H9 (cell line): ENCODE measurements around the gene RBM15. TPM values are rescaled to one million over a fixed set of nuclear protein-coding genes. Genes with fewer than 3 reads are reported as not detected.

ENCODE experiments used
- DNase-seq: peaks from one replicate; pipeline ENCODE4 v3.0.0-alpha.2; 2017
- H2AFZ ChIP-seq: one replicate; pipeline ENCODE4 v1.6.1; 2013; ENCODE audit warnings: mild to moderate bottlenecking, low read length, control low read depth, moderate library complexity
- H2AK5ac ChIP-seq: 2 replicates; pipeline ENCODE4 v1.6.1; 2013; ENCODE audit warnings: low read length, control low read depth, mixed read lengths; ENCODE audit not compliant: insufficient read length
- H2BK120ac ChIP-seq: one replicate; pipeline ENCODE4 v1.6.1; 2013; ENCODE audit warnings: low read depth, mild to moderate bottlenecking, low read length, control low read depth, inconsistent platforms; ENCODE audit not compliant: poor library complexity, severe bottlenecking
- H2BK12ac ChIP-seq: 2 replicates; pipeline ENCODE4 v1.6.1; 2013; ENCODE audit warnings: low read length, control low read depth, mixed read lengths, low read depth; ENCODE audit not compliant: insufficient read length
- H2BK15ac ChIP-seq: 2 replicates; pipeline ENCODE4 v1.6.1; 2013; ENCODE audit warnings: low read depth, low read length, control low read depth
- H2BK20ac ChIP-seq: one replicate; pipeline ENCODE4 v1.6.1; 2013; ENCODE audit warnings: low read depth, mild to moderate bottlenecking, low read length, control low read depth, inconsistent platforms; ENCODE audit not compliant: poor library complexity, severe bottlenecking
- H2BK5ac ChIP-seq: 2 replicates; pipeline ENCODE4 v1.6.1; 2013; ENCODE audit warnings: low read length, control low read depth, mixed read lengths; ENCODE audit not compliant: insufficient read length
- H3K14ac ChIP-seq: 2 replicates; pipeline ENCODE4 v1.6.1; 2013; ENCODE audit warnings: low read length, control low read depth; ENCODE audit not compliant: insufficient read depth
- H3K18ac ChIP-seq: 2 replicates; pipeline ENCODE4 v1.6.1; 2013; ENCODE audit warnings: low read depth, mild to moderate bottlenecking, mixed read lengths, low read length, control low read depth; ENCODE audit not compliant: insufficient read length
- H3K23ac ChIP-seq: 2 replicates; pipeline ENCODE4 v1.6.1; 2013; ENCODE audit warnings: low read length, control low read depth, mixed read lengths, low read depth; ENCODE audit not compliant: insufficient read length
- H3K23me2 ChIP-seq: 2 replicates; pipeline ENCODE4 v1.6.1; 2013; ENCODE audit warnings: low read depth, mild to moderate bottlenecking, mixed read lengths, low read length, control low read depth; ENCODE audit not compliant: insufficient read length, poor library complexity, severe bottlenecking
- H3K27ac ChIP-seq: 2 replicates; pipeline ENCODE4 v1.5.1; 2013; ENCODE audit warnings: low read length, control low read depth, mixed read lengths, low read depth; ENCODE audit not compliant: insufficient read length
- H3K27me3 ChIP-seq: 2 replicates; pipeline ENCODE4 v1.6.1; 2013; ENCODE audit warnings: low read length, control low read depth, inconsistent platforms; ENCODE audit not compliant: insufficient read depth
- H3K4ac ChIP-seq: 2 replicates; pipeline ENCODE4 v1.6.1; 2013; ENCODE audit warnings: low read depth, mild to moderate bottlenecking, control low read depth, inconsistent platforms, low read length, moderate library complexity
- H3K4me1 ChIP-seq: 2 replicates; pipeline ENCODE4 v1.6.1; 2013; ENCODE audit warnings: low read length, control low read depth, inconsistent platforms; ENCODE audit not compliant: insufficient read depth
- H3K4me2 ChIP-seq: 2 replicates; pipeline ENCODE4 v1.6.1; 2013; ENCODE audit warnings: low read length, control low read depth, mixed read lengths; ENCODE audit not compliant: insufficient read length, insufficient read depth
- H3K56ac ChIP-seq: 2 replicates; pipeline ENCODE4 v1.6.1; 2013; ENCODE audit warnings: low read depth, mild to moderate bottlenecking, mixed read lengths, low read length, control low read depth; ENCODE audit not compliant: insufficient read length
- H3K79me1 ChIP-seq: 2 replicates; pipeline ENCODE4 v1.6.1; 2013; ENCODE audit warnings: low read depth, mild to moderate bottlenecking, moderate library complexity, low read length, control low read depth, inconsistent platforms; ENCODE audit not compliant: insufficient read depth, poor library complexity, severe bottlenecking
- H3K79me2 ChIP-seq: 2 replicates; pipeline ENCODE4 v1.6.1; 2013; ENCODE audit warnings: low read length, control low read depth, inconsistent platforms; ENCODE audit not compliant: insufficient read depth
- H3K9ac ChIP-seq: 2 replicates; pipeline ENCODE4 v1.6.1; 2013; ENCODE audit warnings: low read length, control low read depth, mixed read lengths; ENCODE audit not compliant: insufficient read length; ENCODE audit errors: extremely low read depth
- H3K9me3 ChIP-seq: one replicate; pipeline ENCODE4 v1.6.1; 2013; ENCODE audit warnings: low read depth, low read length, inconsistent platforms; ENCODE audit not compliant: control insufficient read depth
- H3T11ph ChIP-seq: one replicate; pipeline ENCODE4 v1.6.1; 2013; ENCODE audit warnings: mild to moderate bottlenecking, low read length, control low read depth, inconsistent platforms
- H4K20me1 ChIP-seq: one replicate; pipeline ENCODE4 v1.6.1; 2013; ENCODE audit not compliant: control insufficient read depth, insufficient read length, insufficient read depth
- H4K5ac ChIP-seq: 2 replicates; pipeline ENCODE4 v1.6.1; 2013; ENCODE audit warnings: low read depth, mild to moderate bottlenecking, mixed read lengths, low read length, control low read depth; ENCODE audit not compliant: insufficient read length
- H4K8ac ChIP-seq: replicated peaks from 2 replicates; pipeline ENCODE4 v1.6.1; 2013; ENCODE audit warnings: low read length, control low read depth, mixed read lengths, low read depth; ENCODE audit not compliant: insufficient read length
- H4K91ac ChIP-seq: 2 replicates; pipeline ENCODE4 v1.6.1; 2013; ENCODE audit warnings: low read depth, mild to moderate bottlenecking, moderate library complexity, mixed read lengths, low read length, control low read depth; ENCODE audit not compliant: insufficient read length
- H3K27ac Mint-ChIP-seq, 3 experiments: 2 replicates in 2 of 3; 3 replicates in 1 of 3; pipeline ENCODE4 v1.8.0; 2020 to 2021; ENCODE audit warnings: mixed read lengths in 3 of 3, mild to moderate bottlenecking in 1 of 3, moderate library complexity in 1 of 3
- H3K27me3 Mint-ChIP-seq: 2 replicates; pipeline ENCODE4 v1.8.0; 2021; ENCODE audit warnings: low read depth, mild to moderate bottlenecking, moderate library complexity, mixed read lengths
- H3K36me3 Mint-ChIP-seq, 3 experiments: 2 replicates in 2 of 3; 3 replicates in 1 of 3; pipeline ENCODE4 v1.8.0; 2020 to 2021; ENCODE audit warnings: low read depth in 3 of 3, mixed read lengths in 3 of 3; ENCODE audit not compliant: insufficient read depth in 1 of 3
- H3K4me1 Mint-ChIP-seq, 2 experiments: 2 replicates each; pipeline ENCODE4 v1.8.0; 2020; ENCODE audit warnings: mixed read lengths in 2 of 2
- H3K4me3 Mint-ChIP-seq, 2 experiments: 2 replicates in 1 of 2; 3 replicates in 1 of 2; pipeline ENCODE4 v1.8.0; 2020 to 2021; ENCODE audit warnings: mild to moderate bottlenecking in 2 of 2, mixed read lengths in 2 of 2, moderate library complexity in 1 of 2
- H3K9me3 Mint-ChIP-seq, 2 experiments: 2 replicates in 1 of 2; 3 replicates in 1 of 2; pipeline ENCODE4 v1.8.0; 2020; ENCODE audit warnings: mild to moderate bottlenecking in 2 of 2, mixed read lengths in 2 of 2, moderate library complexity in 1 of 2
- WGBS: extraction: QIAGEN DNeasy Blood & Tissue Kit; methylation state at CpG from one replicate; pipeline ENCODE4 v1.1.7; 2013; ENCODE audit warnings: missing lambda C conversion rate, low lambda C conversion rate, mixed read lengths; ENCODE audit not compliant: insufficient read length; ENCODE audit errors: extremely low coverage; 5-methylcytosine and 5-hydroxymethylcytosine counted together
- total RNA-seq: library from RNA; stranded (reverse); gene quantifications from 2 replicates; pipeline ENCODE4 v1.2.1, GENCODE V29; 2021
- TF ChIP-seq, protein P1 (sequence below): fragments of 200-600 bp; sonication (generic); conservative IDR thresholded peaks from 3 replicates; pipeline ENCODE4 v1.8.0; 2021; ENCODE audit warnings: antibody characterized with exemption, mild to moderate bottlenecking

RBM15 gene
- total RNA-seq, 1 experiment from 2014 or later, result 62.0 TPM

DNA sequence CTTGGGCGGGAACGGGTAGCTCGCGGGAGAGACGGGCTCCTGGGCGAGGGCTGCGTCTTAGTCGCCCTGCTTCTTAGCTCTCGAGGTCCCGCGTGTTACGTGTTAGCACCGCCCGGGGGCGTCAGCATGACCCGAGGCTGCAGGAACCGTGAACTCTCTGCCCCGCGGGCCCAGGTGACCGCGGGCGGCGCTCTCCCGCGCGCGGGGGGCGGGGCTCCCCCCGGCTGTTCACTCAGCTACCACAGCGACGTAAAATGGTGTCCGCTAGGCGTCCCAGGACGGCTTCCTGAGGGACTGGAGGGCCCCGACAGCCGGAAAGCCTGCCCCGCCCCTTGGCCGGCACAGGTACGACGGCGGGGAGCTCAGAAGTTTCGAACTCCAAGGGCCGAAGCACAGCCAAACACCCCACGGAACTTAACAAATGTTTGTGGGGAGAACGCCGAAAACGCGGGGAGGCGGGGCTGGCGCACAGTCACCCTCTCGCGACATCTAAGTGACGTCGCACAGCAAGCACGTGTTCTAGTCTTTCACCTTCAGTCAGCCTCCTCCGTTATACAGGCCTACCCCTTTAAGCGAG lies 780 bp upstream of the RBM15 start:
- no peak overlapping the region for H4K91ac ChIP-seq
- no peak overlapping the region for H2BK20ac ChIP-seq
- peaks cover 13% of the 10 kb centered on the region for H3K23me2 ChIP-seq
- H3K79me1 ChIP-seq, result no peaks in the 10 kb centered on the region
- peak overlapping the region; percentile 74 for H3K4me2 ChIP-seq
- no peak overlapping the region for H4K8ac ChIP-seq
- H2BK120ac ChIP-seq, result no peak overlapping the region
- H3K9me3 ChIP-seq, result no peaks in the 10 kb centered on the region
- peaks cover 31% of the 10 kb centered on the region for H3K79me2 ChIP-seq
- no peaks in the 10 kb centered on the region for H3K27me3 ChIP-seq
- Mint-ChIP-seq H3K36me3 (peaks cover 40 to 41% (median 41%) of the 10 kb centered on the region in 3 experiments), H3K4me1 (peaks cover 42 to 43% of the 10 kb centered on the region in 2 experiments), H3K4me3 (no peak overlapping the region; a peak in 1 of 5 replicates), H3K9me3 (peaks cover 6 to 8% of the 10 kb centered on the region in 2 experiments), H3K27ac (peak overlapping the region; percentile 61 to 100 (median 96)), H3K27me3 (no peaks in the 10 kb centered on the region; the same call in 1 of the 2 replicates)
- H3T11ph ChIP-seq, result no peak overlapping the region
- TF ChIP-seq, protein P1, sequence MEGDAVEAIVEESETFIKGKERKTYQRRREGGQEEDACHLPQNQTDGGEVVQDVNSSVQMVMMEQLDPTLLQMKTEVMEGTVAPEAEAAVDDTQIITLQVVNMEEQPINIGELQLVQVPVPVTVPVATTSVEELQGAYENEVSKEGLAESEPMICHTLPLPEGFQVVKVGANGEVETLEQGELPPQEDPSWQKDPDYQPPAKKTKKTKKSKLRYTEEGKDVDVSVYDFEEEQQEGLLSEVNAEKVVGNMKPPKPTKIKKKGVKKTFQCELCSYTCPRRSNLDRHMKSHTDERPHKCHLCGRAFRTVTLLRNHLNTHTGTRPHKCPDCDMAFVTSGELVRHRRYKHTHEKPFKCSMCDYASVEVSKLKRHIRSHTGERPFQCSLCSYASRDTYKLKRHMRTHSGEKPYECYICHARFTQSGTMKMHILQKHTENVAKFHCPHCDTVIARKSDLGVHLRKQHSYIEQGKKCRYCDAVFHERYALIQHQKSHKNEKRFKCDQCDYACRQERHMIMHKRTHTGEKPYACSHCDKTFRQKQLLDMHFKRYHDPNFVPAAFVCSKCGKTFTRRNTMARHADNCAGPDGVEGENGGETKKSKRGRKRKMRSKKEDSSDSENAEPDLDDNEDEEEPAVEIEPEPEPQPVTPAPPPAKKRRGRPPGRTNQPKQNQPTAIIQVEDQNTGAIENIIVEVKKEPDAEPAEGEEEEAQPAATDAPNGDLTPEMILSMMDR, result peak; percentile 68
- peak overlapping the region; percentile 71 for H3K9ac ChIP-seq
- no peak overlapping the region for H2BK12ac ChIP-seq
- no peaks in the 10 kb centered on the region for H4K20me1 ChIP-seq
- H4K5ac ChIP-seq, result no peak overlapping the region
- H2AK5ac ChIP-seq, result no peak overlapping the region
- H3K4ac ChIP-seq, result no peak overlapping the region
- peaks cover 3% of the 10 kb centered on the region; the same call in 1 of the 2 replicates for H3K4me1 ChIP-seq
- H3K23ac ChIP-seq, result no peak overlapping the region
- DNase-seq, result no peak
- H3K14ac ChIP-seq, result peak overlapping the region; percentile 91
- H3K18ac ChIP-seq, result peak overlapping the region; percentile 93
- peak overlapping the region; percentile 47 for H3K27ac ChIP-seq
- no peak overlapping the region for H2BK5ac ChIP-seq
- H3K56ac ChIP-seq, result no peak overlapping the region
- WGBS, result no CpG with 5 or more reads among the region's 57 CpGs
- H2AFZ ChIP-seq, result no peak overlapping the region
- H2BK15ac ChIP-seq, result no peak overlapping the region
